Measurements from ENCODE around the gene CCDC89.

GRCh38 chr11:85709941-85710702, 24.1 kb upstream of the CCDC89 start:
- no peak for TF ChIP-seq CTCF (conservative IDR thresholded peaks at IDR 0.05)
- no peak for TF ChIP-seq ZFX (IDR thresholded peaks at IDR 0.05)

Measured in C4-2B (cell line).